ENCODE measurements around the gene PAM16. TPM values are rescaled to one million over a fixed set of nuclear protein-coding genes. Genes with fewer than 3 reads are reported as not detected.

The PAM16 gene
- total and polyA plus RNA-seq, 2 of the 8 experiments (the other 6 are each of a cell fraction or from before 2014, with no cell fraction given): 78.3 to 198 TPM

- no peak for TF ChIP-seq CHD7 (IDR thresholded peaks at IDR 0.05; ENCODE audit: insufficient replicate concordance, low read length)
- TF ChIP-seq NANOG (IDR thresholded peaks at IDR 0.05; ENCODE audit: insufficient read depth, low read depth, low read length, poor library complexity, severe bottlenecking): no peak
- no peak for TF ChIP-seq POLR2A (IDR thresholded peaks at IDR 0.05; ENCODE audit: control extremely low read depth in 1 of 2, low read depth in 2 of 2, low read length in 2 of 2)
- TF ChIP-seq POU5F1 (IDR thresholded peaks at IDR 0.05; ENCODE audit: low read depth, low read length): no peak
- no peak for TF ChIP-seq PHF8 (conservative IDR thresholded peaks at IDR 0.05; ENCODE audit: low read depth, low read length)
- no peak for TF ChIP-seq MAX (IDR thresholded peaks at IDR 0.05)
- no peak for TF ChIP-seq CHD1 (IDR thresholded peaks at IDR 0.05; ENCODE audit: low read depth, low read length)
- TF ChIP-seq ASH2L (IDR thresholded peaks at IDR 0.05; ENCODE audit: low read length): no peak
- TF ChIP-seq RXRA (IDR thresholded peaks at IDR 0.05; ENCODE audit: insufficient read depth, low read depth, low read length): no peak
- TF ChIP-seq SUZ12 (IDR thresholded peaks at IDR 0.05; ENCODE audit: low read length): no peak
- TF ChIP-seq TCF12 (IDR thresholded peaks at IDR 0.05; ENCODE audit: low read depth, low read length): no peak
- TF ChIP-seq JUN (IDR thresholded peaks at IDR 0.05; ENCODE audit: low read depth, low read length): no peak
Measured at GRCh38 chr16:4382795-4383357, 31.8 kb upstream of the PAM16 start (continued).
